Stimulated activated naive CD8-positive, alpha-beta T cell treated with anti-CD3 and anti-CD28 coated beads, Interleukin-15, Interleukin-2, amounts not matched to agents 100 ng/mL and 50 ng/mL, for 24 hours (primary cell): ENCODE results near the gene CAMTA1.
"Not testable (repeated sequence)": the region's sequence is repeated elsewhere in the genome, so short reads cannot be mapped to it uniquely, and the experiment has no call there.

Source experiments
- H3K27ac Mint-ChIP-seq: one replicate; pipeline ENCODE4 v1.8.0; 2021; ENCODE audit warnings: mild to moderate bottlenecking, mixed read lengths
- H3K27me3 Mint-ChIP-seq: one replicate; pipeline ENCODE4 v1.8.0; 2021; ENCODE audit warnings: mixed read lengths
- H3K36me3 Mint-ChIP-seq: one replicate; pipeline ENCODE4 v1.8.0; 2021; ENCODE audit warnings: low read depth, mixed read lengths
- H3K4me1 Mint-ChIP-seq: one replicate; pipeline ENCODE4 v1.8.0; 2021; ENCODE audit warnings: low read depth, mixed read lengths
- H3K4me3 Mint-ChIP-seq: one replicate; pipeline ENCODE4 v1.8.0; 2021; ENCODE audit warnings: mild to moderate bottlenecking, mixed read lengths
- H3K9me3 Mint-ChIP-seq: one replicate; pipeline ENCODE4 v1.8.0; 2021; ENCODE audit warnings: mixed read lengths

CAMTA1 gene

GRCh38 chr1:7604906-7605305 is 819.7 kb downstream of the CAMTA1 start:
- not testable (repeated sequence) for H3K9me3 Mint-ChIP-seq, H3K4me1 Mint-ChIP-seq, H3K36me3 Mint-ChIP-seq, H3K27ac Mint-ChIP-seq, H3K27me3 Mint-ChIP-seq, H3K4me3 Mint-ChIP-seq

GRCh38 chr1:7606096-7606495 is 820.8 kb downstream of the CAMTA1 start:
- no peaks in the 10 kb centered on the region for H3K36me3 Mint-ChIP-seq
- no peak overlapping the region for H3K4me3 Mint-ChIP-seq
- no peak overlapping the region for H3K27ac Mint-ChIP-seq
- peaks cover 7% of the 10 kb centered on the region for H3K27me3 Mint-ChIP-seq
- H3K4me1 Mint-ChIP-seq: no peaks in the 10 kb centered on the region
- H3K9me3 Mint-ChIP-seq: no peaks in the 10 kb centered on the region

DNA sequence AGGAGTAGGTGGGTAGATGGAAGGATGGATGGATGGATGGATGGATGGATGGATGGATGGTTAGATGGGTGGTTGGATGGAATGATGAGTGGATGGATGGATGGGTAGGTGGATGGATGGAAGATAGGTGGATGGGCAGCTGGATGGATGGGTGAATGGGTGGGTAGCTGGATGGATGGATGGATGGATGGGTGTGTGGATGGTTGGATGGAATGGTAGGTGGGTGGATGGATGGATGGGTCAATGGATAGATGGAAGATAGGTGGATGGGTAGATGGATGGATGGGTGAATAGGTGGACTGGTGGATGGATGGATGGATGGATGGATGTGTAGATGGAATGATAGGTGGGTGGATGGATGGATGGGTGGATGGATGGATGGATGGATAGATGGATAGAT is 821.8 kb downstream of the CAMTA1 start:
- H3K27me3 Mint-ChIP-seq: peaks cover 7% of the 10 kb centered on the region
- no peaks in the 10 kb centered on the region for H3K36me3 Mint-ChIP-seq
- H3K4me1 Mint-ChIP-seq: no peaks in the 10 kb centered on the region
- H3K9me3 Mint-ChIP-seq: no peaks in the 10 kb centered on the region
- no peak overlapping the region for H3K27ac Mint-ChIP-seq
- H3K4me3 Mint-ChIP-seq: no peak overlapping the region

GRCh38 chr1:7608628-7609305 is 823.5 kb downstream of the CAMTA1 start:
- no peak overlapping the region for H3K27ac Mint-ChIP-seq

DNA sequence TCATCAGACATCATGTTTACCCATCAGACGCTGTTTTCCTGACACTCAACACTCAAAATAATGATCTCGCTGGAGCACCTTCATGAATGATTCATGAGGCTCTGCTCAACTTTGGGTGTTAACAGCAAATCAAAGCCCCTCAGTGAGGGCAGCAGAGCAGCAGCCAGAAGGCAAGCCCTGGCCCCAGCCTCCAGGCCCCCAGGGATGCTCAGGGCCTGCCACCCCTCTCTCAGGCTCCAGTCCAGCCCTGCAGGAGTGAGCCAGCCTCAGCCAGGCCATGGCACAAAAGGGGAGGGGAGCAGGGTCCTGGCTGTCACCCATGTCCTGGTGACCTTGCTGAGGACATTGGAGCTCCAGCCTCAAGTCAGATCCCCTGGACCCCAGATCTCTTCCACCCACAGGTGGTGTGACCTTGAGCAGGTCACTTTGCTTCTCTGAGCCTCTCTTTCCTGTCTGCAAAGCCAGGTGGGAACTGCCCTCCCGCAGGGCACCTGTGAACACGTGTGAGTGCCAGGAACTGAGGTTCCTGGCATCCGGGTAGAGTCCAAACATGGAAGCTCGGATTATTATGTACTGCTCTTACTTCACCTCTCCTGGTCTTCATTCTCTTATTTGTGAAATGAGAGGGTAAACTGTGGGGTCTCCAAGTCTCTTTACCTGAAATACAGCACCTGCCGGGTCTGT is 824.2 kb downstream of the CAMTA1 start:
- Mint-ChIP-seq H3K9me3 (no peaks in the 10 kb centered on the region), H3K4me3 (no peak overlapping the region), H3K36me3 (no peaks in the 10 kb centered on the region), H3K27ac (no peak overlapping the region), H3K27me3 (no peaks in the 10 kb centered on the region), H3K4me1 (no peaks in the 10 kb centered on the region)

More at GRCh38 chr1:7608628-7609305, 823.5 kb downstream of the CAMTA1 start:
- Mint-ChIP-seq H3K9me3 (no peaks in the 10 kb centered on the region), H3K36me3 (no peaks in the 10 kb centered on the region), H3K27me3 (peaks cover 7% of the 10 kb centered on the region), H3K4me1 (no peaks in the 10 kb centered on the region), H3K4me3 (no peak overlapping the region)

GRCh38 chr1:7610106-7610731 is 825.0 kb downstream of the CAMTA1 start:
- Mint-ChIP-seq H3K4me3 (no peak overlapping the region), H3K27ac (no peak overlapping the region), H3K9me3 (no peaks in the 10 kb centered on the region), H3K36me3 (no peaks in the 10 kb centered on the region), H3K4me1 (no peaks in the 10 kb centered on the region), H3K27me3 (no peaks in the 10 kb centered on the region)

- H3K4me1 Mint-ChIP-seq: no peaks in the 10 kb centered on the region
- no peak overlapping the region for H3K4me3 Mint-ChIP-seq
- no peaks in the 10 kb centered on the region for H3K36me3 Mint-ChIP-seq
- no peaks in the 10 kb centered on the region for H3K9me3 Mint-ChIP-seq
- no peaks in the 10 kb centered on the region for H3K27me3 Mint-ChIP-seq
- H3K27ac Mint-ChIP-seq: no peak overlapping the region
Observed at GRCh38 chr1:7610936-7611335, 825.7 kb downstream of the CAMTA1 start.

DNA sequence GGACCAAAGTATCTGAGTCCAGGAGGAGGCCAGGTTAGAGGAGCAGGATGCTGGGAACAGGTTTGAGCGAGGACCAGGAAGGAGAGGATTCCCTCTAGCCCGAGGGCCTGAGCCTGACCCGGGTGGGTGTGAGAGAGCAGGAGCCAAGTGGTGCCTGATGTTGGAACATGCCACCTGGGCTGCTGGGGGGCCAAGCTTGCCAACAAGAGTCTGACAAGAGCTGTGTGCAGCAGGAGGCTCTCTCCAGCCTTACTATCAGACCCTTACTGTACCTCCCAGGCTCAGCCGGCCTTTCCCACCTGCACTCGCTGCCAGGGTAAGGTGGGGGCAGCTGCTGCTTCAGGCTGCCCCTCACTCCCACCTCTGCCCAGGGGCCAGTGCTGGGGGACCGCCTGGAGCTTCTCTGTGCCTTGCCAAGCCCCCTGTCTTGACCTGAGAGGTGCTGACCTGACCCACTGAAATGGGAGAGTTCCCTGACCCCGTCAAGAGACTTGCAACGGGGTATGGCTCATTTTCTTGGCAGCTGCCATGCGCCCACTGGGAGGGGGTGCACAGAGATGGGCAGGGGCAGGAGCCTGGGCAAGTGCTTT is 826.3 kb downstream of the CAMTA1 start:
- no peaks in the 10 kb centered on the region for H3K27me3 Mint-ChIP-seq
- H3K27ac Mint-ChIP-seq: no peak overlapping the region
- H3K36me3 Mint-ChIP-seq: no peaks in the 10 kb centered on the region
- H3K4me3 Mint-ChIP-seq: no peak overlapping the region
- H3K4me1 Mint-ChIP-seq: no peaks in the 10 kb centered on the region
- H3K9me3 Mint-ChIP-seq: no peaks in the 10 kb centered on the region

GRCh38 chr1:7613106-7613850 is 828.0 kb downstream of the CAMTA1 start:
- no peak overlapping the region for H3K27ac Mint-ChIP-seq

DNA sequence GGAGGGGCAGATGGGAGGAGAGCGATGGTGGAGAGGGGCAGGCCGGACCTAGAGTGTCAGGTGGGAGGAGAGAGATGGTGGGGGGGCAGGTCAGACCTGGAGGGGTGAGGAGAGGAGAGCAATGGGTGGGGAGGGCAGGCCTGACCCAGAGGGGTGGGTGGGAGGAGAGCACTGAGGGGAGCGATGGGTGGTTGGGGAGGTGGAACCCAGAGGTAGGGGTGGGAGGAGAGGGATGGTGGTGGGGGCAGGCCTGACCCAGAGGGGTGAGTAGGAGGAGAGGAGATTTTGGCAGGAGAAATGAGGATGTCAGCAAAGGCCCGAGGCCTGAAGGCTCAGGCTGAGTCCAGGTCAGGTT is 828.6 kb downstream of the CAMTA1 start:
- no peak overlapping the region for H3K4me3 Mint-ChIP-seq
- no peak overlapping the region for H3K27ac Mint-ChIP-seq
- H3K4me1 Mint-ChIP-seq: no peaks in the 10 kb centered on the region
- no peaks in the 10 kb centered on the region for H3K9me3 Mint-ChIP-seq
- no peaks in the 10 kb centered on the region for H3K36me3 Mint-ChIP-seq
- H3K27me3 Mint-ChIP-seq: no peaks in the 10 kb centered on the region

More at GRCh38 chr1:7613106-7613850, 828.0 kb downstream of the CAMTA1 start:
- Mint-ChIP-seq H3K4me3 (no peak overlapping the region), H3K4me1 (no peaks in the 10 kb centered on the region), H3K36me3 (no peaks in the 10 kb centered on the region), H3K27me3 (no peaks in the 10 kb centered on the region), H3K9me3 (no peaks in the 10 kb centered on the region)

DNA sequence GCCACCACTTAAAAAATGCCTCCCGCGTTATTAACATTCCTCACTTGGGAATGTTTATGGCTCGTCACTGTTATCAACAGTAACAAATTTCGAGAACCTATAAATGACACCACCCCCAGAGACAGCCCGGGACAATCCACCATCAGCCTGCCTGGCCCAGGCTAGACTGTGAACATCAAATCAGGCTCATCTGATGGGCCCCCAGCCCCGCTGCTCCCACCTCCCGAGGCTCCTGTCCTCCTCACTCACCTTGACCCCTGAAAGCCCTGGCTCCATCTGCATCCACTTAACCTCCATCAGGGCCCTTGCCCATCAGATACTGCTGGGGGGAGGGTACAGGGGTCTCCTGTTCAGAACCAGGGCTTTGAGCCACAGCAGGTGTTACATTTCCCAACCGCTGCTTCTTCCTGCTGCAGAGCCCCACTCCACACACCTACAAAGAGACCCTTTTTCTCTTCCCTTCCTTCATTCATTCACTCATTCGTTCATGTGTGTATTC is 829.4 kb downstream of the CAMTA1 start:
- Mint-ChIP-seq H3K4me3 (no peak overlapping the region), H3K36me3 (no peaks in the 10 kb centered on the region), H3K4me1 (no peaks in the 10 kb centered on the region), H3K27ac (no peak overlapping the region), H3K9me3 (no peaks in the 10 kb centered on the region), H3K27me3 (no peaks in the 10 kb centered on the region)

DNA sequence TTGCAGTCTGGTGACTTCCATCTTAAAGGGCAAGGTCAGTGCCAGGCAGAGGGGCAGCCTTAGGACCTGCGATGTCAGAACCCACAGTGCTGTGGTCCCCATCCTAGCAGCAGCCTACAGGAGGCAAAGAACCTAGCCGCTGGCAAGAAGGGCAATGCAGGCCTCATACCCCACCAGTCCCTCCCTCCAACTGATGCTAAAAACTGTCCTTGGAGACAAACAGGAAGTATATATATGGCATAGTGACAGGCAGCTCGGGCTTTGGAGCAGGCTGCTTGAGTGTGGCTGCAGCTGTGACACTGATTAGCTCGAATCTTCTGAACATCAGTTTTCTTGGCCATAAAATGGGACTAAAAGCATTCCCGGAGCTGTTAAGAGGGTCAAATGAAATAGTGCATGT is 829.9 kb downstream of the CAMTA1 start:
- no peaks in the 10 kb centered on the region for H3K4me1 Mint-ChIP-seq
- no peaks in the 10 kb centered on the region for H3K9me3 Mint-ChIP-seq
- no peaks in the 10 kb centered on the region for H3K27me3 Mint-ChIP-seq
- no peak overlapping the region for H3K27ac Mint-ChIP-seq
- H3K36me3 Mint-ChIP-seq: no peaks in the 10 kb centered on the region
- H3K4me3 Mint-ChIP-seq: no peak overlapping the region

DNA sequence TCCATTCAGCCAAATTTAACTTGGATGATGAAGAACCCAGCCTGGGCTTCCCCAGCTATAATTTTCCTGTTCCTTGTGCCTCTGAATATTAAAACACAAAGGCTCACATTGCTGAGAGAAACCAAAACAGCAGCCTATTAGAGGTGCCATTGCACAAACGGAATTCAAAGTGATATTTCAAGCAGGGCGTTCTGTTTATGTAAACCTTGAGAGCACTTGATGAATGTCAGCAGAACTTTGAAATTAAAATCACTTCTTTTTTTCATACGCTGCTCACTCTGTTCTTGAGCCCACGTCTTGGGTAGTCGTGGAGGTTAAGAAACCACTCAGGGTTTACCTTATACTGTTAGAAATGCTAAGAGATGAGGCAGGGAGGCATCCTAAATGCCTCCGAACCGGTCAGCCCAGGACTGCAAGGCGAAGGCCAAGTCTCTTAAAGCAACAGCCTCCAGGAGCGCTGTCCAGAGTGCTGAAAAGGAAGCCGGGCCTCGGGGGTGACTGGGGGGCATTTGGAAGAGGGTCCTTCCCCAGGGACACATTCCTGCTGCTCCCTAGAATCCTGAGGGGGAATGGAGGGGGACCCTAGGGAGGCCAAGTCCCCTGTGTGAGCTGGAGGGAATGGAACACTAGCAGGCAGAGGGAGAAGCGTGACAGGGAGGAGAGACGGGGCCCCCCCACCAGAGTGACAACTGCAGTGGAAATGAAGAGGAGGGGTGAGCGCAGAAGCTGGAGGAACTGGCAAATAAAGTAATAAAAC is 831.0 kb downstream of the CAMTA1 start:
- no peak overlapping the region for H3K27ac Mint-ChIP-seq
- no peaks in the 10 kb centered on the region for H3K27me3 Mint-ChIP-seq
- H3K4me1 Mint-ChIP-seq: no peaks in the 10 kb centered on the region
- H3K9me3 Mint-ChIP-seq: no peaks in the 10 kb centered on the region
- no peak overlapping the region for H3K4me3 Mint-ChIP-seq
- no peaks in the 10 kb centered on the region for H3K36me3 Mint-ChIP-seq

- H3K36me3 Mint-ChIP-seq: no peaks in the 10 kb centered on the region
- H3K27ac Mint-ChIP-seq: no peak overlapping the region
- H3K4me3 Mint-ChIP-seq: no peak overlapping the region
- no peaks in the 10 kb centered on the region for H3K9me3 Mint-ChIP-seq
- no peaks in the 10 kb centered on the region for H3K4me1 Mint-ChIP-seq
- peaks cover 3% of the 10 kb centered on the region for H3K27me3 Mint-ChIP-seq
Observed at GRCh38 chr1:7616953-7617352, 831.7 kb downstream of the CAMTA1 start.
